ENCODE data around the gene RASSF8.

The RASSF8 gene

DNA sequence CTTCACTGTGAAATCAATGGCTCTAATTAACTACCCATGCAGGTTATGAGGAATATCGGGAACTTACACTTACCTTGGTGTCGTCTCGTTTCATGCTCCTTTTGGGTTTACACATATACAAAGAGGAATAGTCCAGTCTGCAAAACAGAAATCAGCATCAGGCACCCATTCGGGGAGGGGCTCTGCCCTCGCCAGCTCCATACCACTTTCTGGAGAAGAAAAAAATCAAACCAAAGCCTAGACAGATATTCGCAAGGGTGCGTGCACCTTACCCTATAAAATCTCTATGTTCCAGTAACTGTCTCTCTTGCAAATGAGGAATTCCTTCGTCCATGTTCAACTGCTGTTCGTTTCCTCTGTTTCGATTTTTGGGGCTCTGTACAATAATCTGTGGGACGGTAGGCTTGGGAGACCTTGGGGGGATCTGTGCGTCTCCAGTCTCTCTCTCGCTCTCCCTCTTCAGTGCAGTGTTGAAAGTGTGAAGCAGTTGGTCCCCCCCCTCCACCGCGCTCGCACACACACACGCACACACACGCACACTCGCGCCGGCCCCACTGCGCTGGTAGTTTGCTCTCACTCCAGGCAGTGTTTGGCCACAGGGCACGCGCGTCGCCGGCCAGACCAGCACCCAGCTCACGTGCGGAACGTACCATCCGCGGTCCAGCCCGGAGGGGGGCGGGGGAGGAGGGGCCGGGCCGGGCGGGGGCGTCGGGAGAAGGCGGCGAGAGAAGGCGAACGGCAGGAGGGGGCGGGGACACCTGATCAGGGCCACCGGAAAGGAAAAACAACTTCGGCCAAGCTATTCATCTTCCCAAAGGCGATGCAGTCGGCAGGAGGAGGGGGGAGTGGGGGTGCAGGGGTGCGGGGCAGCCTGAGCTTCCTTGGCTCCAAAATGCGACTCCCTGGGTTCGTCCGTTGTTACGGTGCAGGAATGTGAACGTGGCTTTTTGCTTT is 166.2 kb downstream of the RASSF8 start, which contains the start of gene BHLHE41:
Gene BHLHE41 (minus strand): TSS at position 592 of the 954 bp plus-strand sequence. CDS start 258 bp downstream, at position 334.
- peak; percentile 60 for DNase-seq (ENCODE audit: low spot score)

GRCh38 chr12:26125400-26126339 is 167.2 kb downstream of the RASSF8 start:
- DNase-seq (ENCODE audit: low spot score): peak; percentile 76

DNA sequence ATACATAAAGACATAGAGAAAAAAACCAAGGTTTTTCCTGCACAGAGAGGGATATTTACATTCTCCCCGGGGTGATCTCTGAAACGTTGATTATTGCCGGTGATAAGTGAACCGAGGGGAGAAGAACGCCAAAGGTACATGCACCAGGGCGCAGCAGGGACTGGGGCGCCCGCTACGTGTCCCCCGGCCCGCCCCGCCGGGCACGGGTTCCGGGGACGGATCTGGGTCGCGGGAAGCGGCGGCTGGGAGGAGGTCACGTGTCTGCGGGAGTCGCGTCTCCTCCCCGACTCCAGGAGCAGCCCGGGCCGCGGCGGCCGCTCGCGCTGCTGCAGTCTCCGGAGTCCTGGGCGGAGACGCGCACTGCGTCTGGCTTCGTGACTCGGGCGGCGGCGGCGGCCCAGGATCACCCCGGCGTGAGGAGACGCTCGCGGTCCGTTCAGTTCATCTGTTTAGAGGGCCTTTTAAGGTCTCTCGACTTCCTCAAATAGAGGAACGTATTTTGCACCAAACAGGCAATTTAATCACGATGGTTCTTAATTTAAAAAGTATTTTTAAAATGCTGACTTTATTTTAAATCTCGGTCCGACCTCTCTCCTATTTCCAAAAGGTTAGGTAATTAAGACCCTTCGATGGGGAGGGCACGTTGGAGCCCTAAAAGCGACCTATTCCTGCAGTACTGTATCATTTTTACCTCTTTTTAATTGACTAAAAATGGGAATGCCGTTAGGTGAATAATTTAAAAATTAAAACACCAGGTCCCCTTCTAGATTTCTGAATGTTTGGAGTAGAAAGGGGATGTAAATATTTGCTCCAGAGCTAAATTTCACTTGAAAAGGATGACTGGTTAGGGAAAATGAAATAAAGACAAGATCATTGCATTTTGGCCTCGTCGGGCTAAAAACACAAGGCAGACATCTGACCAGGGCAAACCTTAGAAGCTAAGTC is 168.1 kb downstream of the RASSF8 start:
- peak; percentile 88 for DNase-seq (ENCODE audit: low spot score)

DNA sequence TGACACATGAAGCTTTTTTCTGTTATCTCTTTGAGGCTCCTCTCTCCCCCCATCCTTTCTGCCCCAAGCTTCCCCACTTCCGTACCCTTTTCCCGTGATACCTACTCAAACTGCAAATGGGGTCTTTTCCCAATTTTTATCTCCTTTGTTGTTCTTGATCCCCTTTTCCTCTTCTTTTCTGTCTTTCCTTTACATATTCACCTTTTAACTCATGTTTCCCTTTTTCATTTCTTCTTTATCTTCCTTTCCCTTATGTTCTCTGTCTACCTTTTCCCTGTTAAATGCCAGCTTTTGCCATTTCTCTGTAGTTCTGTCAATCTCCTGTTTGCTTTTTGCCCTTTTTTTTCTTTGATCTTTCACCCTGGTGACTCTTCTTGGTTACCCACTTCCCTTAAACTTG is 168.9 kb downstream of the RASSF8 start:
- no peak for DNase-seq (ENCODE audit: low spot score)

- no peak for DNase-seq (ENCODE audit: low spot score)
These were observed 169.7 kb downstream of the RASSF8 start for GRCh38 chr12:26128168-26128567.

Measured in AG08396 (cell line).